ENCODE results near the gene ALCAM.

ALCAM gene

GRCh38 chr3:105504440-105504951 lies 137.8 kb downstream of the ALCAM start:
- TF ChIP-seq CTCF (conservative IDR thresholded peaks at IDR 0.05; ENCODE audit: control insufficient read depth, insufficient read depth, low read depth, low read length): no peak
- H3K4me3 ChIP-seq (ENCODE audit: control insufficient read depth, low read depth, low read length): no peak overlapping the region
- DNase-seq (ENCODE audit: low read depth): no peak

GRCh38 chr3:105505170-105505569 lies 138.5 kb downstream of the ALCAM start:
- no peak for TF ChIP-seq CTCF (conservative IDR thresholded peaks at IDR 0.05; ENCODE audit: control insufficient read depth, insufficient read depth, low read depth, low read length)

DNA sequence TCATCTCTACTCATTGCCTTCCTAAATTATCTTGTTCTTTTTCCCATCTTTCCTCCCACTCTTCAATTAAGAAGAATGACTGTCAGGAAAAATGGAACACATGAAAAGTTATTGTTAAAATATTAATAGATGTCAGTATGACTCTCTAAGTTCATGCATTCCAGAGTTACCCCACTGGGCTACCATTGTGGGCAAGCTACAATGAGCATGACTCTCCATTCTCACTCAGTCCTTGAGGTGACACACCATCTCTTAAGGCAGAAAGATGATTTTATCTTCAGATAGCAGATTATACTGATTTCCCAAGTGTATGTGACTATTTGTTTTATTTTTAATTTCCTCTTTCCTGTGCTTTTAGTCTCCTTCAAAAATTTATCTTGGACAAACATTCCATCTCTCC lies 144.3 kb downstream of the ALCAM start:
- no peak overlapping the region for H3K4me3 ChIP-seq (ENCODE audit: control insufficient read depth, low read depth, low read length)
- TF ChIP-seq CTCF (conservative IDR thresholded peaks at IDR 0.05; ENCODE audit: control insufficient read depth, insufficient read depth, low read depth, low read length): no peak
- peak; percentile 33 for DNase-seq (ENCODE audit: low read depth)

More at GRCh38 chr3:105505170-105505569, 138.5 kb downstream of the ALCAM start:
- H3K4me3 ChIP-seq (ENCODE audit: control insufficient read depth, low read depth, low read length): no peak overlapping the region
- no peak for DNase-seq (ENCODE audit: low read depth)

DNA sequence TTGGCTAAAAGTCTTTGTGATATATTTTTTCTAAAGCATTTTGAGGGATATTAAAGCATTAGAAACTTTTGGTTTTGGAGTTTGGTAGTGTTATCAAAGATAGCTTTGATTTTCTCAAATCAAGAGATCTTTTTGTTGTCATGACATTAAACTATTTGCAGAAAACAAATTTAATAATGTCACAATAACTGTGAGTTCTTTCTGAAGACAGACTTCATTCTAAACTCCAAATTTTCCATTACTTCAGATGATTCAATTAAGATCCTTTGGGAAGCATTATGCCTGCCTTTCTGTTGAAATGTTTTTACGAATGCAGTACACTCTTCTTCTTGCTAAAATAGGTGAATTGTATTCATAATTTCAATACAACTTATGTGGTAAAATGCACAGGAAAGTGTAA lies 145.4 kb downstream of the ALCAM start:
- no peak for TF ChIP-seq CTCF (conservative IDR thresholded peaks at IDR 0.05; ENCODE audit: control insufficient read depth, insufficient read depth, low read depth, low read length)
- H3K4me3 ChIP-seq (ENCODE audit: control insufficient read depth, low read depth, low read length): no peak overlapping the region
- no peak for DNase-seq (ENCODE audit: low read depth)

DNA sequence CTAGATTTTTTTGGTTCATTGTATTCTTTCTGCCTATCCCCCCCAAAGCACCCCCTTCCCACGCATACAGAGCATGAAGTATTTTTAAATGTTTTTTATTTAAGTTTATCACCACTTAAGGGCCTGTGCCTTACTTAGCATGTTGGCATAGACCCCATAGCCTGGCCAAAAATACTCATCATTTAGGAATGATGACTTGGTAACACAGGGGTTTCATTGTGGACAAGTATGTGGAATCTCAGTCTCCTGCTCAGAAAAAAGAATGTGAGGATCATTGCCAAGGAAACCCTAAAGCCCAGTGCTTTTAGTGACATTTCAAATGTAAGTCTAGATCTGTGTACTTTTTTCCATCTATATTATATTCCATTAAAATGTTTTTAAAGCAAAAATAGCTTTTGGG lies 146.3 kb downstream of the ALCAM start:
- peak; percentile 71 for DNase-seq (ENCODE audit: low read depth)
- no peak overlapping the region for H3K4me3 ChIP-seq (ENCODE audit: control insufficient read depth, low read depth, low read length)
- TF ChIP-seq CTCF (conservative IDR thresholded peaks at IDR 0.05; ENCODE audit: control insufficient read depth, insufficient read depth, low read depth, low read length): no peak

DNA sequence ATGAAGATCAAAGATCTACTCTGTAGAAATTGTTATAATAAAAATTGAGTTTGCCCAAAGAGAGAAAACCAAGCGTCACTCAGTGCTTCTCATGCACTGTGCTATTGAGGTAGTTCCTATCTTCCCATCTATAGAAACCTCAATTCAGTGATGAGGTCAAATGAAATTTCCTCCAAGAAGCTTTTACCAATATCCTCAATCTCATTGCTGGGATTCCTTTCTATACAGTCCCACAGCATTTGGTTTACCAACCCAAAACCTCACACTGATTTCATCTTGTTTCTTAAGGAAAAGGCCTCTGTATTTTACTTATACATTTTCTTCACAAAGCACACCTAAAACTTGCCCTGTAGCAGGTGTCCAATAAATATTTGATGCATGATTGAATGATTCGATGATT lies 147.2 kb downstream of the ALCAM start:
- H3K4me3 ChIP-seq (ENCODE audit: control insufficient read depth, low read depth, low read length): no peak overlapping the region
- no peak for DNase-seq (ENCODE audit: low read depth)
- no peak for TF ChIP-seq CTCF (conservative IDR thresholded peaks at IDR 0.05; ENCODE audit: control insufficient read depth, insufficient read depth, low read depth, low read length)

- no peak overlapping the region for H3K4me3 ChIP-seq (ENCODE audit: control insufficient read depth, low read depth, low read length)
- DNase-seq (ENCODE audit: low read depth): no peak
- no peak for TF ChIP-seq CTCF (conservative IDR thresholded peaks at IDR 0.05; ENCODE audit: control insufficient read depth, insufficient read depth, low read depth, low read length)
Observed at GRCh38 chr3:105515372-105515771, 148.7 kb downstream of the ALCAM start.
